GM06990 (cell line): ENCODE measurements around the gene ACOT7.
A peak's percentile ranks its signal among the peaks of the same experiment; 100 is the strongest.

ENCODE experiments used
- DNase-seq: peaks from one replicate; pipeline ENCODE4 v3.0.0-alpha.2; 2011; ENCODE audit not compliant: insufficient read length; ENCODE audit errors: extremely low read depth
- H3K27me3 ChIP-seq: replicated peaks from 2 replicates; pipeline ENCODE4 v1.6.0; 2011; ENCODE audit warnings: low read length; ENCODE audit not compliant: control insufficient read depth, insufficient read depth
- H3K36me3 ChIP-seq: 2 replicates; pipeline ENCODE4 v1.5.1; 2011; ENCODE audit warnings: low read length; ENCODE audit not compliant: control insufficient read depth, insufficient read depth
- H3K4me3 ChIP-seq: replicated peaks from 2 replicates; pipeline ENCODE4 v1.5.1; 2011; ENCODE audit warnings: low read depth, mild to moderate bottlenecking, control low read depth, low read length
- TF ChIP-seq, protein P1 (sequence below): IDR thresholded peaks from 2 replicates; pipeline ENCODE4 v1.5.1; 2011; ENCODE audit warnings: low read length, control low read depth, mild to moderate bottlenecking, inconsistent platforms; ENCODE audit not compliant: insufficient read depth, poor library complexity, severe bottlenecking

ACOT7 gene

DNA sequence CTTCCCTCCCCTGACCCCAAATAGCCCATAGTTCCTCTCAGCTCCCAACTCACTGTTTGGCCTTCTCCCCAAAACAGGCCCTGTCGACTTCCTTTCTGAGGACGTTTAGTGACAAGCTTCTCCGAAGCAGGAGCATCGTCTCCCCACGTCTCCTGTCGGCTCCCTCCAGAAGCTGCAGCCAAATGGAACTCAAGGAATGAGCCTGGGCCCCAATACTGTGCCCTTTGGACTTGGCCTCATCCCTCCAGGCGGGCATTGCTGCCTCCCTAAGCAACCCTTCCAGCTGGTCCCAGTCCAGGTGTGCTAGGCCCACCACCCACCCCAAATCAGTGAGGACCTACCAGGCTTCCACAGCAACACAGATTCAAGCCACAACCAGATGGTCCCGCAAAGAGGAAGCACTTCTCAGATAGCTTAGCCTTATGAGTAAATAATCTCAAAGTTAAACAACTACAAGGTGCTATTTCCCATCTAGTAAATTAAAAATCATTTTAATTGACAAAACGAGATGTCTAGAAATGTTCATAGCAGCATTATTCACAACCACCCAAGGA, 33.0 kb downstream of the ACOT7 start:
- no peaks in the 10 kb centered on the region for H3K36me3 ChIP-seq
- no peaks in the 10 kb centered on the region for H3K27me3 ChIP-seq
- no peak overlapping the region for H3K4me3 ChIP-seq
- no peak for DNase-seq
- TF ChIP-seq, protein P1, sequence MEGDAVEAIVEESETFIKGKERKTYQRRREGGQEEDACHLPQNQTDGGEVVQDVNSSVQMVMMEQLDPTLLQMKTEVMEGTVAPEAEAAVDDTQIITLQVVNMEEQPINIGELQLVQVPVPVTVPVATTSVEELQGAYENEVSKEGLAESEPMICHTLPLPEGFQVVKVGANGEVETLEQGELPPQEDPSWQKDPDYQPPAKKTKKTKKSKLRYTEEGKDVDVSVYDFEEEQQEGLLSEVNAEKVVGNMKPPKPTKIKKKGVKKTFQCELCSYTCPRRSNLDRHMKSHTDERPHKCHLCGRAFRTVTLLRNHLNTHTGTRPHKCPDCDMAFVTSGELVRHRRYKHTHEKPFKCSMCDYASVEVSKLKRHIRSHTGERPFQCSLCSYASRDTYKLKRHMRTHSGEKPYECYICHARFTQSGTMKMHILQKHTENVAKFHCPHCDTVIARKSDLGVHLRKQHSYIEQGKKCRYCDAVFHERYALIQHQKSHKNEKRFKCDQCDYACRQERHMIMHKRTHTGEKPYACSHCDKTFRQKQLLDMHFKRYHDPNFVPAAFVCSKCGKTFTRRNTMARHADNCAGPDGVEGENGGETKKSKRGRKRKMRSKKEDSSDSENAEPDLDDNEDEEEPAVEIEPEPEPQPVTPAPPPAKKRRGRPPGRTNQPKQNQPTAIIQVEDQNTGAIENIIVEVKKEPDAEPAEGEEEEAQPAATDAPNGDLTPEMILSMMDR = no peak

DNA sequence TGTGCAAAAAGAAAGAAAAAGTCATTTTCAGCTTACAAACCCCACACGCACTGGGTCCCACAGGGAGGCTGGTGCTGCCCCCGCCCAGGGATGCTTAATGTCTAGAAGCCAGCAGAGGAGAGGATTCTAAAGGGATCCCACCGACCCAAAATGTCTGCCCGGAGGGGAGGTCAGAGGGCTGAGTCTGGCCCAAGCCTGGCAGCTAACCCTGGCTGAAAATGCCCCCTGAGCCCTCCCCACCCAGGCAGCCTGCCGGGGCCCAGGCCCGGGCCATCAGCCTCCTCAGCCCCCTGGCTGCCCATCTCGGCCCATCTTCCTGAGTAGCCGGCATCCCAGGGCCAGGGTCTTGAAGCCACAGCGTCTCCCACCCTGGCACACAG, 33.5 kb downstream of the ACOT7 start:
- DNase-seq = no peak

DNA sequence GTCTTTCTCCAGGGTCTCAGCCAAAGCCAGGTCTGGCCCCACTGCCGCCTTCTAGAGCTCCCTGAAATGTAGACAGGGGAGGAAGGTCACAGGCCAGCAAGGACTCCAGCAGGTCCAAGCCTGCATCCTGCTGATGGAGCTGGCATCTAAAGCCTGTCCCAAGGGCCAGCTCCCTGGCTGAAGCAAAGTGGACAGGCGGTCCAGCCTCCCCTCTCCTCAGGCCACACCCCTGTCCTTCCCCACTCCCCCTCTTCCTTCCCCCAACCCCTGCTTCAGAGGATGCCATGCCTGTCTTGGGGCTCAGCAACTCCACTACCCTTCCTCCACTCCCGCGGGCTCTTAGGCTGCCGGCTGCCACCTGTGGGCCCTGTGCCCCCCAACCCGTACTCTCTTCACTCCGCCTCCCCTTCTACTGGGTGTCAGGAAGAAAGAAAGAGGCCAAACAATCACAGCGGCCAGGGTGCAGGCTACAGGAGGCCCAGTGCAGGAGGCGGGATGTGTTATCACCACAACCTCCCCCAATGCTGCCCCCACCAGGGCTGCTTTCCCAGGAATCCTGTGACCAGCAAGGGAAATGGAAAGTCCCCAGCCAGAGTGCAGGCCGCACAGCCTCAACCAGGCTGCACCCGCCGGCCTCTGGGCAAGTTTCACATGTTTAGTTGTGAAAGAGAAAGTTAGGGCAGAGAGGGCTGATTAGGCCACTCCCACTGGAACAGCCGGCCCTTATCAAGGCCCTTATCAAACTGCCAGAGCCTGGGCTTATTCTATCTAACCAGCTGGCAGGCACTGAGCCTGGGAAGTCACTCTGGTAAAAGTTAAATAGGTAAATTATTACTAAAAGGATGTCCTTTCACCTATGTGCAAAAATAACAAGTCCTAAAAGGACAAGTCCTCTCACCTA, 34.1 kb downstream of the ACOT7 start:
- Histone ChIP-seq H3K4me3 (peak overlapping the region; percentile 44), H3K27me3 (no peaks in the 10 kb centered on the region), H3K36me3 (no peaks in the 10 kb centered on the region)
- TF ChIP-seq, protein P1 = no peak
- peak; percentile 72 for DNase-seq

More for the DNA sequence above, 33.5 kb downstream of the ACOT7 start:
- TF ChIP-seq, protein P1 = no peak
- Histone ChIP-seq H3K36me3 (no peaks in the 10 kb centered on the region), H3K4me3 (no peak overlapping the region; the same call in 1 of the 2 replicates), H3K27me3 (no peaks in the 10 kb centered on the region)

DNA sequence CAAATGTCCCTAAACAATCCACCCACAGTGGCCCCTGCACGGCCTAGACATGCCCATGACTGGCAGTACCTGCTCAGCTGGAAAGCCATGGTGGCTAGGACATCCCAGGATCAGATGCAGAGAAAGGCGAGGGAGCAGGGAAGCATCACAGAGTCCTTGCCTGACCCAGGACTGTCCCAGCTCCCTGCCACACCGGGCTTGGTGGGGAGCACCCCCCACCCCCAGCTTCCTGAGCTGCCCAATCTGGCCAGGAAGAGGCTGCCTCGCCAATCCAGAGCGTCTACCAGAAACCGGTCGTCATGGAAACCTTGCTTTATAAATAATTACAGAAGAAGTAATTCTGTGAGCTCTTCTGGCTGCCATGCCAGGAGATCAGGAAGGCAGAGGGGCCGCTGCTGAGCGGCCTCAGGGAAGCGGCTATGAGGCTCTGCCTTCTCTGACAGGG, 34.8 kb downstream of the ACOT7 start:
- DNase-seq = peak; percentile 50
- Histone ChIP-seq H3K36me3 (no peaks in the 10 kb centered on the region), H3K4me3 (peak overlapping the region; percentile 44), H3K27me3 (no peaks in the 10 kb centered on the region)
- TF ChIP-seq, protein P1 = no peak

DNA sequence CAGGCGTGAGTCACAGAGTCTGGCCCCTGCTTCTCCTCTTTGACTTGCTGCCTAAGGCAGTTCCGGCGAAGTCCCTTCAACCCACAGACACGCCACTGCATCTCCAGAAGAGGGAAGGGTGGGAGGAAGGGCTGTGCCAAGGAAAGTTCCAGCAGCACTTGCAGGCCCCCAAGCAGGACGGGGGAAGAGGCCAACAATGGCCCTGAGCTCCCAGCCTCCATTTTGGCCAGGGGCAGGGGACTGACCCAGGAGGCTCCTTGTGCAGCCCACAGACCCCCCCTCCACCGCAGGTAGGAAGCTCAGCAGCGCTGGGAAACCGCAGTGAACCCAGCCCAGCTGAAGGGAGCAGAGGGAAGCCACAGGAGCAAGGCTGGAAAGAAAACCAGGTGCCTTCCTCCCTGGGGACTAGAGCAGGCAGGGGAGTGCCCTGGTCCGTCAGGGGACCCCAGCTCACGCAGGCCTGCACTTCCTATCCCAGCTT, 35.4 kb downstream of the ACOT7 start:
- DNase-seq = no peak
- Histone ChIP-seq H3K4me3 (peak overlapping the region; percentile 44), H3K36me3 (no peaks in the 10 kb centered on the region), H3K27me3 (no peaks in the 10 kb centered on the region)
- TF ChIP-seq, protein P1 = no peak
